Mammary epithelial cell (primary cell): ENCODE results near the gene LRP6.

ENCODE experiments used
- CTCF ChIP-seq, 2 donors: IDR thresholded peaks in 1 of 2; conservative IDR thresholded peaks in 1 of 2; 2 replicates each; pipeline ENCODE4 v1.5.1; 2011 to 2012; ENCODE audit warnings: inconsistent platforms in 2 of 2, low read length in 2 of 2, mild to moderate bottlenecking in 2 of 2, control low read depth in 1 of 2, low read depth in 1 of 2; ENCODE audit not compliant: insufficient read depth in 1 of 2; ENCODE audit errors: extremely low read depth in 1 of 2
- EZH2 ChIP-seq: IDR thresholded peaks from 2 replicates; pipeline ENCODE4 v1.6.1; 2012; ENCODE audit warnings: low read length, inconsistent platforms, borderline replicate concordance

- TF ChIP-seq EZH2 (no peak), CTCF (conservative IDR thresholded peaks at IDR 0.05 in 1 of 2, IDR thresholded peaks at IDR 0.05 in 1 of 2; ENCODE audit: extremely low read depth in 1 of 2, insufficient read depth in 1 of 2, low read depth in 1 of 2, low read length in 2 of 2) (no peak)
These were observed 168.8 kb downstream of the LRP6 start for GRCh38 chr12:12097891-12098690.
